ENCODE results near the gene MEIS2.

The MEIS2 gene

DNA sequence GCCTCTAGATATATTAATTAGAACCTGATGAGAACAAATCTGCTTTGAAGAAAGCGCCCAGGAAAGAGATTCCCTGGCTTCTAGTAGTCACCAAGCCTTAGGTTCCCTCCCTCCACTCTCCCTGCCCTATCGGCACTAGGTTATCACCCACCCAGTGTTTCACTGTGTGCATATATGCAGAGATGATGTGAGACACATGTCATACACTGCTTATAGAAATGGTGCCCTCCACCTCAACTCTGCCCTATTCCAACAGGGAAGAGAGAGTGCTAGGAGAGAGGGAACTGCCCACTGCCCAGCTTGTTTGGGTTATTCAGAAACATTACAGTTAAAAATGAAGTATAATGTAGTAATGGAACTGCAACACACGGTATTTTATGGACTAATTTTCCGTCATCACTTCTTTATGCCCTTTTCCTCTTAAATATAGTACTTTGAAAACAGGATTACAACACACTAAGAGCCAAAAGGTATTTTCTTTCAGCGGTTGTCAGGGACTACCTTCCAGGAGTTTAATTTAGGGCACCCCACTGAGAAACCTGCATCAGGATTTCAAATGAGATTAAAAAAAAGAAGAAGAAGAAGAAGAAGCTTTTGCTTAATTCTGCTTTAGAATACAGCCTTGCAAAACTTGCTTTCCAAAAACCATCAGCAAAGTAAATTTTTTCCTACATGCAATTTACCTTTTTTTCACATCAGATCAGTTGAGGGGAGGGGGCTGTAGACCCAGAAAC, 55.3 kb downstream of the MEIS2 start:
- TF ChIP-seq ZNF266 (tag by site-specific recombination; IDR thresholded peaks at IDR 0.05; ENCODE audit: low read depth) (no peak), SP2 (tag by site-specific recombination; IDR thresholded peaks at IDR 0.05) (no peak)
- TF ChIP-seq, protein P1, sequence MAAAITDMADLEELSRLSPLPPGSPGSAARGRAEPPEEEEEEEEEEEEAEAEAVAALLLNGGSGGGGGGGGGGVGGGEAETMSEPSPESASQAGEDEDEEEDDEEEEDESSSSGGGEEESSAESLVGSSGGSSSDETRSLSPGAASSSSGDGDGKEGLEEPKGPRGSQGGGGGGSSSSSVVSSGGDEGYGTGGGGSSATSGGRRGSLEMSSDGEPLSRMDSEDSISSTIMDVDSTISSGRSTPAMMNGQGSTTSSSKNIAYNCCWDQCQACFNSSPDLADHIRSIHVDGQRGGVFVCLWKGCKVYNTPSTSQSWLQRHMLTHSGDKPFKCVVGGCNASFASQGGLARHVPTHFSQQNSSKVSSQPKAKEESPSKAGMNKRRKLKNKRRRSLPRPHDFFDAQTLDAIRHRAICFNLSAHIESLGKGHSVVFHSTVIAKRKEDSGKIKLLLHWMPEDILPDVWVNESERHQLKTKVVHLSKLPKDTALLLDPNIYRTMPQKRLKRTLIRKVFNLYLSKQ (tag by site-specific recombination; IDR thresholded peaks at IDR 0.05; ENCODE audit: borderline replicate concordance) = no peak
- TF ChIP-seq, protein P2, sequence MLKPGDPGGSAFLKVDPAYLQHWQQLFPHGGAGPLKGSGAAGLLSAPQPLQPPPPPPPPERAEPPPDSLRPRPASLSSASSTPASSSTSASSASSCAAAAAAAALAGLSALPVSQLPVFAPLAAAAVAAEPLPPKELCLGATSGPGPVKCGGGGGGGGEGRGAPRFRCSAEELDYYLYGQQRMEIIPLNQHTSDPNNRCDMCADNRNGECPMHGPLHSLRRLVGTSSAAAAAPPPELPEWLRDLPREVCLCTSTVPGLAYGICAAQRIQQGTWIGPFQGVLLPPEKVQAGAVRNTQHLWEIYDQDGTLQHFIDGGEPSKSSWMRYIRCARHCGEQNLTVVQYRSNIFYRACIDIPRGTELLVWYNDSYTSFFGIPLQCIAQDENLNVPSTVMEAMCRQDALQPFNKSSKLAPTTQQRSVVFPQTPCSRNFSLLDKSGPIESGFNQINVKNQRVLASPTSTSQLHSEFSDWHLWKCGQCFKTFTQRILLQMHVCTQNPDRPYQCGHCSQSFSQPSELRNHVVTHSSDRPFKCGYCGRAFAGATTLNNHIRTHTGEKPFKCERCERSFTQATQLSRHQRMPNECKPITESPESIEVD (tag by site-specific recombination; IDR thresholded peaks at IDR 0.05) = peak; percentile 12; the same call in 1 of the 2 replicates
- Histone ChIP-seq H3K9me3 (ENCODE audit: control insufficient read depth, insufficient read depth, low read depth, low read length) (no peaks in the 10 kb centered on the region), H3K4me1 (ENCODE audit: control insufficient read depth, insufficient read depth, low read length) (peaks cover 11% of the 10 kb centered on the region), H3K36me3 (ENCODE audit: control insufficient read depth in 2 of 2, insufficient read depth in 1 of 2, low read length in 2 of 2) (peaks cover 0 to 12% of the 10 kb centered on the region in 2 experiments; a peak in 2 of 3 replicates), H3K27ac (ENCODE audit: extremely low read depth, low read depth, low read length) (no peak overlapping the region), H3K4me3 (ENCODE audit: low read depth, low read length) (no peak overlapping the region)
- CTCF ChIA-PET = no interaction called here
- POLR2A ChIA-PET = no interaction called here

DNA sequence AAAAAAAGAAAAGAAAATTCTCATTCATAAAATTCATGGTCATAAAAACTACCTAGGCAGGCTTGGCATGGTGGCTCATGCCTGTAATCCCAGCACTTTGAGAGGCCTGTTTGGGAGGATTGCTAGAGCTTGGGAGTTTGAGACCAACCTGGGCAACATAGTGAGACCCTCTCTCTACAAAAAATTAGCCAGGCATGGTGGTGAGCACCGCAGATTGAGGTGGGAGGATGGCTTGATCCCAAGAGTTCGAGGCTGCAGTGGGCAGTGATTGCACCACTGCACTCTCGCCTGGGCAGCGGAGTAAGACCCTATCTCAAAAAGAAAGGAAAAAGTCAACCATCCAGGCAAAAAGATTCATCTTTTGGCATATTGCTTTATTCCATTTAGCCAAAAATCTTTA, 58.5 kb downstream of the MEIS2 start:
- Histone ChIP-seq H3K36me3 (ENCODE audit: control insufficient read depth in 2 of 2, insufficient read depth in 1 of 2, low read length in 2 of 2) (peaks cover 0 to 12% of the 10 kb centered on the region in 2 experiments; a peak in 2 of 3 replicates), H3K27ac (ENCODE audit: extremely low read depth, low read depth, low read length) (no peak overlapping the region), H3K9me3 (ENCODE audit: control insufficient read depth, insufficient read depth, low read depth, low read length) (no peaks in the 10 kb centered on the region), H3K4me3 (ENCODE audit: low read depth, low read length) (no peak overlapping the region), H3K4me1 (ENCODE audit: control insufficient read depth, insufficient read depth, low read length) (peaks cover 28% of the 10 kb centered on the region)
- ChIA-PET CTCF (no interaction called here), POLR2A (no interaction called here)
- TF ChIP-seq ZNF121 (tag by site-specific recombination; IDR thresholded peaks at IDR 0.05) = peak; percentile 76
- no peak for TF ChIP-seq ZNF555 (tag by site-specific recombination; conservative IDR thresholded peaks at IDR 0.05)
- no peak for TF ChIP-seq KLF8 (tag by site-specific recombination; IDR thresholded peaks at IDR 0.05)

DNA sequence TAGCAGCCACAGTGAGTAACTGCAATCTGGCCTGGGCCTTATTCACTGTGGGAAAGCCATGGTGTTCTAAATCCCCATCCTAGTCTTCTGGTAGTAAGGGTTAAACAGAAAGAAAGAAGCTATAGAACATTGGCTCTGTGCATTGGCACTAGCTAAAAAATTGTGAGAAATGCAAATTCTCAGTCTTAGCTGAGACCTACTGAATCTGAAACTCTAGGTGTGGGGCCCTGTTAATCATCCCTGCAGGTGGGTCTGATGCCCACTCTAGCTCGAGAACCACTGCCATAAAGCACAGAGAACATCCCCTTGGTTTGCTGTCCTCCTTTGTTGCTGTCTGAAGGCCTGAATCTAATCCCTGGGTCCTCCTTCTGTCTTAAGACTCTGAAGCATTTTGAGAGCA, 59.3 kb downstream of the MEIS2 start:
- ChIA-PET CTCF (no interaction called here), POLR2A (no interaction called here)
- H3K9me3 ChIP-seq (ENCODE audit: control insufficient read depth, insufficient read depth, low read depth, low read length) = no peaks in the 10 kb centered on the region
- H3K4me1 ChIP-seq (ENCODE audit: control insufficient read depth, insufficient read depth, low read length) = peaks cover 23% of the 10 kb centered on the region
- no peak overlapping the region for H3K4me3 ChIP-seq (ENCODE audit: low read depth, low read length)
- H3K27ac ChIP-seq (ENCODE audit: extremely low read depth, low read depth, low read length) = no peak overlapping the region
- H3K36me3 ChIP-seq (ENCODE audit: control insufficient read depth in 2 of 2, insufficient read depth in 1 of 2, low read length in 2 of 2) = peaks cover 0 to 12% of the 10 kb centered on the region in 2 experiments; a peak in 2 of 3 replicates
- TF ChIP-seq ZNF37A (tag by site-specific recombination; IDR thresholded peaks at IDR 0.05) (no peak), KLF7 (tag by site-specific recombination; IDR thresholded peaks at IDR 0.05; ENCODE audit: borderline replicate concordance) (no peak), ZNF658 (tag by site-specific recombination; IDR thresholded peaks at IDR 0.05) (no peak), KLF16 (tag by site-specific recombination; IDR thresholded peaks at IDR 0.05) (no peak), ZBTB8A (tag by site-specific recombination; IDR thresholded peaks at IDR 0.05) (no peak), SETDB1 (IDR thresholded peaks at IDR 0.05; ENCODE audit: insufficient read length, low read length) (no peak), ZNF24 (tag by site-specific recombination; IDR thresholded peaks at IDR 0.05) (no peak), ZNF121 (tag by site-specific recombination; IDR thresholded peaks at IDR 0.05) (no peak), ZNF350 (tag by site-specific recombination; IDR thresholded peaks at IDR 0.05) (no peak), ZNF555 (tag by site-specific recombination; conservative IDR thresholded peaks at IDR 0.05) (no peak), ZNF660 (tag by site-specific recombination; IDR thresholded peaks at IDR 0.05) (no peak), ZBTB20 (tag by site-specific recombination; IDR thresholded peaks at IDR 0.05) (no peak)
- TF ChIP-seq, protein P3, sequence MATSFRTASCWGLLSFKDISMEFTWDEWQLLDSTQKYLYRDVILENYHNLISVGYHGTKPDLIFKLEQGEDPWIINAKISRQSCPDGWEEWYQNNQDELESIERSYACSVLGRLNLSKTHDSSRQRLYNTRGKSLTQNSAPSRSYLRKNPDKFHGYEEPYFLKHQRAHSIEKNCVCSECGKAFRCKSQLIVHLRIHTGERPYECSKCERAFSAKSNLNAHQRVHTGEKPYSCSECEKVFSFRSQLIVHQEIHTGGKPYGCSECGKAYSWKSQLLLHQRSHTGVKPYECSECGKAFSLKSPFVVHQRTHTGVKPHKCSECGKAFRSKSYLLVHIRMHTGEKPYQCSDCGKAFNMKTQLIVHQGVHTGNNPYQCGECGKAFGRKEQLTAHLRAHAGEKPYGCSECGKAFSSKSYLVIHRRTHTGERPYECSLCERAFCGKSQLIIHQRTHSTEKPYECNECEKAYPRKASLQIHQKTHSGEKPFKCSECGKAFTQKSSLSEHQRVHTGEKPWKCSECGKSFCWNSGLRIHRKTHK (tag by site-specific recombination; IDR thresholded peaks at IDR 0.05) = no peak
- TF ChIP-seq, protein P2 (tag by site-specific recombination; IDR thresholded peaks at IDR 0.05) = no peak

Measured in HEK293 (cell line).